Coronary artery (tissue), 2 donors: ENCODE results near the gene PLPP4.

ENCODE experiments used
- DNase-seq: peaks from one replicate; pipeline ENCODE4 v3.0.0-alpha.2; 2017; ENCODE audit warnings: low spot score
- H3K27ac ChIP-seq, 2 donors: fragments of 200-600 bp; sonication (generic); one replicate each; pipeline ENCODE4 v1.5.1; 2016 to 2019
- H3K4me3 ChIP-seq: fragments of 200-600 bp; sonication (generic); 2 replicates; pipeline ENCODE4 v1.5.1; 2016; ENCODE audit warnings: mild to moderate bottlenecking, moderate library complexity
- CTCF ChIP-seq: fragments of 200-600 bp; sonication (generic); IDR thresholded peaks from one replicate; pipeline ENCODE4 v1.5.1; 2019; ENCODE audit warnings: antibody characterized with exemption

Gene PLPP4

DNA sequence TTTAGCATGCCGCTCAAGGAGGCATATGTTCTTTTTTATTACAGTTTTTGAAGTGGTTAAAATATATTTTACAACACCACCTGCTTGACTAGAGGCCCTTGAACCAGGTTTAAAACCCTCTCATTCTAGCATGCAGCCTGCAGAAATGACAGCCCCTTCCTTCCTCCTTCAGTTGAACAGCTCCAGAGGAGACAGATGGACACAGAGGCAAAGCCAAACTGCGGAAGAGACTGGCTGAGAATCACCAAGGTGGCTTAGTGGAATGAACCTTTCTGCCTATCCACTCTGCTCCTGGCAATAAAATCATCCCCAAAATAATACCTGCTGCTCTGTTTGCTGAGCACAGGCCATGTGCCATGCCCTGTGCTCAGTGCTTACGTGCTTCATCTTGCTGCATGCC, 23.9 kb upstream of the PLPP4 start:
- Histone ChIP-seq H3K4me3 (no peak overlapping the region), H3K27ac (no peak overlapping the region)
- DNase-seq, result no peak
- TF ChIP-seq CTCF, result no peak

- H3K4me3 ChIP-seq, result no peak overlapping the region
- TF ChIP-seq CTCF, result no peak
- no peak for DNase-seq
- H3K27ac ChIP-seq, result no peak overlapping the region
Observed at GRCh38 chr10:120436439-120437112, 20.5 kb upstream of the PLPP4 start.

DNA sequence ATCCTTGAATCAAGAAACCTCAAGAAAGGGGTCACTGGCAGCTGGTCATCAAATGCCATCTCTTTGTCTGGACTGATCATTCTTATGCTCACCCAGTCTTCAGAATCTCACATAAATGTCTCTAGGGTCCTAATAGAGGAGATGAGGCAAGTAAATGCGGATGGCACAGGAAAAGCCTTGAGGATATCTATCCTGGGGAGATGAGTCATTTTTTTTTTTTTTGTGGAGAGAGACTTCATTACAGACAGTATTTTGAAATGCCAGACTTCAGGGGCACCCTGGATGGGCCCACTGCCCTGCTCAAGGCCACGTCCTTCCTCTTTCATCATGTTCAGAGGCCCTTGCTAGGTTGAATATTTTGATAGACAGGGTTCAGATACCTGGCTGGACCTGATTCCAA, 19.5 kb upstream of the PLPP4 start:
- TF ChIP-seq CTCF, result no peak
- H3K27ac ChIP-seq, result no peak overlapping the region
- no peak for DNase-seq
- no peak overlapping the region for H3K4me3 ChIP-seq

GRCh38 chr10:120451968-120452367, 5.1 kb upstream of the PLPP4 start:
- no peak overlapping the region for H3K4me3 ChIP-seq
- TF ChIP-seq CTCF, result no peak
- DNase-seq, result no peak
- H3K27ac ChIP-seq, result no peak overlapping the region

GRCh38 chr10:120453319-120453718, 3.7 kb upstream of the PLPP4 start:
- no peak for TF ChIP-seq CTCF
- H3K27ac ChIP-seq, result no peak overlapping the region
- DNase-seq, result no peak
- H3K4me3 ChIP-seq, result no peak overlapping the region

DNA sequence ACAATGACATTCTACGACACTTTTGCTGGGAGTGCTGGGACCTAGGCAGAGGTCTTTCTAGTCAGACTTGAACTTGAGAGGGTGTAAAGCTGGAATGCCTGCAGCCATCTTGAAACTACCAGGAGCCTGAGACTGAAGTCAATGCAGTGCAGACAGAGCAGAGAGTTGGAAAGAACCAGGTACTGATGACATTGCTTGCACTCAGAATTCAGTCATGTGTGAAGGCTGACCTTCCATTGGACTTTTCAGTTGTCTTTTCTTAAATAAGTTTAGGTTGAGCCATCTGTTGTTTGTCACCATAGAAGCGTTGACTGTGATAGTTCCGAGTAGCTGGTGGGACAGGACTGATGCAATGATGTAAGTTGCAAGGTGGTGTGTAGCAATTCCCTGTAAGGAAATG, 3.1 kb upstream of the PLPP4 start:
- Histone ChIP-seq H3K4me3 (no peak overlapping the region), H3K27ac (no peak overlapping the region)
- TF ChIP-seq CTCF, result no peak
- no peak for DNase-seq

DNA sequence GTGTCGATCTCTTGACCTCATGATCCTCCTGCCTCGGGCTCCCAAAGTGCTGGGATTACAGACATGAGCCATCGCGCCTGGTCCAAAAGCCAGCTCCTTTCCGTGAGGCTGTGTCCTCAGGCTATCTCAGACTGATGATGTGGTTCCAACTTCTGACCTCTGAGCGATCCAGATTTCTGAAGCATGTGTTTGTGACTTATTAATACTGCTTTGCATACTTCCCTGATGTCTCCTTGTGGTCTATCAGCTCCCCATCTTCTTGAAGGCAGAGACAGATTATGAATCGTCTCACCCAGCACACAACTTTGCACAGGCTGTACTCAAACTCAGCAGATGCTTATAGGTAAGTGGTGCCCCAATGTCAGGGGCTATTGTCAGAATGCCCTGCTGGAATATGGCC, 2.0 kb upstream of the PLPP4 start:
- no peak for TF ChIP-seq CTCF
- DNase-seq, result no peak
- H3K4me3 ChIP-seq, result no peak overlapping the region
- H3K27ac ChIP-seq, result no peak overlapping the region
